ENCODE data around the gene KIF1C.
"Not testable (repeated sequence)": the region's sequence is repeated elsewhere in the genome, so short reads cannot be mapped to it uniquely, and the experiment has no call there.

DNA sequence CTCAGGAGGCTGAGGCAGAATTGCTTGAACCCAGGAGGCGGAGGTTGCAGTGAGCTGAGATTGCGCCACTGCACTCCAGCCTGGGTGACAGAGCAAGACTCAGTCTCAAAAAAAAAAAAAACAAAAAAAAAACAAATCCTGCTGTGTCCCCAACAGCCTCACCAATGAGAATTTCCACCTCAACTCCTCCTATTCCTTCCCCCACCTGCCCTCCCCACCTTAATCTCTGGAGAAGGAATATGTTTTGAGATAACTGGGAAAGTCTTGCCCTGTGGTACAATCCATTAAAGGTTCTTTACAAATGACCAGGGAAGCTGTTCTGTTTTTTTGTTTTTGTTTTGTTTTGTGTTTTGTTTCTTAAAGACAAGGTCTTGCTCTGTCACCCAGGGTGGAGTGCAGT is 32.4 kb downstream of the KIF1C start:
- TF ChIP-seq, protein P1, sequence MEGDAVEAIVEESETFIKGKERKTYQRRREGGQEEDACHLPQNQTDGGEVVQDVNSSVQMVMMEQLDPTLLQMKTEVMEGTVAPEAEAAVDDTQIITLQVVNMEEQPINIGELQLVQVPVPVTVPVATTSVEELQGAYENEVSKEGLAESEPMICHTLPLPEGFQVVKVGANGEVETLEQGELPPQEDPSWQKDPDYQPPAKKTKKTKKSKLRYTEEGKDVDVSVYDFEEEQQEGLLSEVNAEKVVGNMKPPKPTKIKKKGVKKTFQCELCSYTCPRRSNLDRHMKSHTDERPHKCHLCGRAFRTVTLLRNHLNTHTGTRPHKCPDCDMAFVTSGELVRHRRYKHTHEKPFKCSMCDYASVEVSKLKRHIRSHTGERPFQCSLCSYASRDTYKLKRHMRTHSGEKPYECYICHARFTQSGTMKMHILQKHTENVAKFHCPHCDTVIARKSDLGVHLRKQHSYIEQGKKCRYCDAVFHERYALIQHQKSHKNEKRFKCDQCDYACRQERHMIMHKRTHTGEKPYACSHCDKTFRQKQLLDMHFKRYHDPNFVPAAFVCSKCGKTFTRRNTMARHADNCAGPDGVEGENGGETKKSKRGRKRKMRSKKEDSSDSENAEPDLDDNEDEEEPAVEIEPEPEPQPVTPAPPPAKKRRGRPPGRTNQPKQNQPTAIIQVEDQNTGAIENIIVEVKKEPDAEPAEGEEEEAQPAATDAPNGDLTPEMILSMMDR (IDR thresholded peaks at IDR 0.05): not testable (repeated sequence)
- not testable (repeated sequence) for TF ChIP-seq POLR2A (IDR thresholded peaks at IDR 0.05; ENCODE audit: low read depth)
